Subcutaneous abdominal adipose tissue (tissue), 5 donors: ENCODE data around the gene KIAA1191.

ENCODE experiments used
- H3K27ac ChIP-seq: one replicate; pipeline ENCODE4 v1.7.0; 2013; ENCODE audit warnings: low read depth, mild to moderate bottlenecking, inconsistent platforms, low read length, moderate library complexity
- H3K27me3 ChIP-seq, 5 donors: one replicate each; pipeline ENCODE4 v1.7.0; 2013; ENCODE audit warnings: low read length in 5 of 5, inconsistent platforms in 1 of 5; ENCODE audit not compliant: control insufficient read depth in 5 of 5, insufficient read depth in 4 of 5
- H3K36me3 ChIP-seq, 5 donors: one replicate each; pipeline ENCODE4 v1.7.0; 2013; ENCODE audit warnings: low read length in 5 of 5; ENCODE audit not compliant: control insufficient read depth in 5 of 5, insufficient read depth in 5 of 5
- H3K4me1 ChIP-seq, 5 donors: one replicate each; pipeline ENCODE4 v1.7.0; 2013; ENCODE audit warnings: low read length in 5 of 5, mild to moderate bottlenecking in 3 of 5, moderate library complexity in 1 of 5; ENCODE audit not compliant: control insufficient read depth in 5 of 5, insufficient read depth in 5 of 5
- H3K4me3 ChIP-seq, 5 donors: one replicate each; pipeline ENCODE4 v1.7.0; 2013; ENCODE audit warnings: low read length in 5 of 5, low read depth in 1 of 5
- H3K9ac ChIP-seq, 5 donors: one replicate each; pipeline ENCODE4 v1.7.0; 2013; ENCODE audit warnings: low read length in 5 of 5, mild to moderate bottlenecking in 4 of 5, moderate library complexity in 3 of 5
- H3K9me3 ChIP-seq, 5 donors: one replicate each; pipeline ENCODE4 v1.7.0; 2013; ENCODE audit warnings: low read length in 5 of 5; ENCODE audit not compliant: control insufficient read depth in 5 of 5
- donor health status: healthy.
- donor health status: healthy.
- donor health status: healthy.
- donor health status: healthy.
- donor health status: healthy.

Gene KIAA1191

GRCh38 chr5:176401281-176402205 lies 40.0 kb upstream of the KIAA1191 start:
- H3K9ac ChIP-seq: no peak overlapping the region
- no peak overlapping the region for H3K4me3 ChIP-seq
- H3K4me1 ChIP-seq: peaks cover 0 to 7% (median 4%) of the 10 kb centered on the region in 5 donors
- H3K27ac ChIP-seq: no peak overlapping the region
- no peaks in the 10 kb centered on the region for H3K9me3 ChIP-seq
- H3K27me3 ChIP-seq: no peaks in the 10 kb centered on the region
- peaks cover 0 to 52% (median 25%) of the 10 kb centered on the region in 5 donors for H3K36me3 ChIP-seq

- no peak overlapping the region for H3K9ac ChIP-seq
- H3K36me3 ChIP-seq: peaks cover 0 to 51% (median 22%) of the 10 kb centered on the region in 5 donors
- H3K4me3 ChIP-seq: no peak overlapping the region
- H3K27me3 ChIP-seq: no peaks in the 10 kb centered on the region
- H3K27ac ChIP-seq: no peak overlapping the region
- no peaks in the 10 kb centered on the region for H3K9me3 ChIP-seq
- H3K4me1 ChIP-seq: peaks cover 0 to 12% (median 4%) of the 10 kb centered on the region in 5 donors
Measured at GRCh38 chr5:176400382-176401156, 39.0 kb upstream of the KIAA1191 start.

GRCh38 chr5:176397736-176398420 lies 36.3 kb upstream of the KIAA1191 start:
- Histone ChIP-seq H3K27me3 (no peaks in the 10 kb centered on the region), H3K9me3 (no peaks in the 10 kb centered on the region), H3K27ac (no peak overlapping the region), H3K36me3 (peaks cover 0 to 60% (median 37%) of the 10 kb centered on the region in 5 donors), H3K9ac (no peak overlapping the region), H3K4me3 (no peak overlapping the region), H3K4me1 (peaks cover 0 to 12% (median 4%) of the 10 kb centered on the region in 5 donors)

- H3K27me3 ChIP-seq: no peaks in the 10 kb centered on the region
- H3K9ac ChIP-seq: no peak overlapping the region
- H3K4me1 ChIP-seq: peaks cover 0 to 7% (median 0%) of the 10 kb centered on the region in 5 donors
- H3K27ac ChIP-seq: no peak overlapping the region
- H3K9me3 ChIP-seq: no peaks in the 10 kb centered on the region
- H3K36me3 ChIP-seq: peaks cover 0 to 74% (median 51%) of the 10 kb centered on the region in 5 donors
- H3K4me3 ChIP-seq: no peak overlapping the region
Measured at GRCh38 chr5:176396330-176396729, 34.8 kb upstream of the KIAA1191 start.

GRCh38 chr5:176394881-176395675 lies 33.5 kb upstream of the KIAA1191 start:
- Histone ChIP-seq H3K9me3 (no peaks in the 10 kb centered on the region), H3K27ac (no peak overlapping the region), H3K9ac (no peak overlapping the region), H3K36me3 (peaks cover 0 to 75% (median 54%) of the 10 kb centered on the region in 5 donors), H3K27me3 (no peaks in the 10 kb centered on the region), H3K4me1 (peaks cover 0 to 7% (median 0%) of the 10 kb centered on the region in 5 donors), H3K4me3 (no peak overlapping the region)

- Histone ChIP-seq H3K27me3 (no peaks in the 10 kb centered on the region), H3K9me3 (no peaks in the 10 kb centered on the region), H3K27ac (no peak overlapping the region), H3K4me1 (peaks cover 0 to 14% (median 7%) of the 10 kb centered on the region in 5 donors), H3K4me3 (no peak overlapping the region), H3K36me3 (peaks cover 0 to 73% (median 54%) of the 10 kb centered on the region in 5 donors), H3K9ac (no peak overlapping the region)
Measured at GRCh38 chr5:176394096-176394495, 32.5 kb upstream of the KIAA1191 start.

GRCh38 chr5:176392526-176392925 lies 31.0 kb upstream of the KIAA1191 start:
- Histone ChIP-seq H3K9me3 (no peaks in the 10 kb centered on the region), H3K9ac (no peak overlapping the region), H3K27ac (no peak overlapping the region), H3K36me3 (peaks cover 0 to 64% (median 51%) of the 10 kb centered on the region in 5 donors), H3K27me3 (no peaks in the 10 kb centered on the region), H3K4me3 (no peak overlapping the region), H3K4me1 (peaks cover 1 to 24% (median 17%) of the 10 kb centered on the region in 5 donors)

- no peaks in the 10 kb centered on the region for H3K27me3 ChIP-seq
- H3K27ac ChIP-seq: no peak overlapping the region
- peaks cover 1 to 29% (median 22%) of the 10 kb centered on the region in 5 donors for H3K4me1 ChIP-seq
- H3K4me3 ChIP-seq: no peak overlapping the region
- no peaks in the 10 kb centered on the region for H3K9me3 ChIP-seq
- peaks cover 0 to 61% (median 47%) of the 10 kb centered on the region in 5 donors for H3K36me3 ChIP-seq
- H3K9ac ChIP-seq: no peak overlapping the region
Measured at GRCh38 chr5:176391999-176392398, 30.4 kb upstream of the KIAA1191 start.

GRCh38 chr5:176391479-176391878 lies 29.9 kb upstream of the KIAA1191 start:
- Histone ChIP-seq H3K9me3 (no peaks in the 10 kb centered on the region), H3K4me1 (peaks cover 1 to 32% (median 23%) of the 10 kb centered on the region in 5 donors), H3K4me3 (no peak overlapping the region), H3K9ac (no peak overlapping the region), H3K36me3 (peaks cover 0 to 55% (median 43%) of the 10 kb centered on the region in 5 donors), H3K27ac (no peak overlapping the region), H3K27me3 (no peaks in the 10 kb centered on the region)
